ENCODE data around the gene CAPN9.
"Not testable (repeated sequence)": the region's sequence is repeated elsewhere in the genome, so short reads cannot be mapped to it uniquely, and the experiment has no call there.

CAPN9 gene, protein sequence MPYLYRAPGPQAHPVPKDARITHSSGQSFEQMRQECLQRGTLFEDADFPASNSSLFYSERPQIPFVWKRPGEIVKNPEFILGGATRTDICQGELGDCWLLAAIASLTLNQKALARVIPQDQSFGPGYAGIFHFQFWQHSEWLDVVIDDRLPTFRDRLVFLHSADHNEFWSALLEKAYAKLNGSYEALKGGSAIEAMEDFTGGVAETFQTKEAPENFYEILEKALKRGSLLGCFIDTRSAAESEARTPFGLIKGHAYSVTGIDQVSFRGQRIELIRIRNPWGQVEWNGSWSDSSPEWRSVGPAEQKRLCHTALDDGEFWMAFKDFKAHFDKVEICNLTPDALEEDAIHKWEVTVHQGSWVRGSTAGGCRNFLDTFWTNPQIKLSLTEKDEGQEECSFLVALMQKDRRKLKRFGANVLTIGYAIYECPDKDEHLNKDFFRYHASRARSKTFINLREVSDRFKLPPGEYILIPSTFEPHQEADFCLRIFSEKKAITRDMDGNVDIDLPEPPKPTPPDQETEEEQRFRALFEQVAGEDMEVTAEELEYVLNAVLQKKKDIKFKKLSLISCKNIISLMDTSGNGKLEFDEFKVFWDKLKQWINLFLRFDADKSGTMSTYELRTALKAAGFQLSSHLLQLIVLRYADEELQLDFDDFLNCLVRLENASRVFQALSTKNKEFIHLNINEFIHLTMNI

DNA sequence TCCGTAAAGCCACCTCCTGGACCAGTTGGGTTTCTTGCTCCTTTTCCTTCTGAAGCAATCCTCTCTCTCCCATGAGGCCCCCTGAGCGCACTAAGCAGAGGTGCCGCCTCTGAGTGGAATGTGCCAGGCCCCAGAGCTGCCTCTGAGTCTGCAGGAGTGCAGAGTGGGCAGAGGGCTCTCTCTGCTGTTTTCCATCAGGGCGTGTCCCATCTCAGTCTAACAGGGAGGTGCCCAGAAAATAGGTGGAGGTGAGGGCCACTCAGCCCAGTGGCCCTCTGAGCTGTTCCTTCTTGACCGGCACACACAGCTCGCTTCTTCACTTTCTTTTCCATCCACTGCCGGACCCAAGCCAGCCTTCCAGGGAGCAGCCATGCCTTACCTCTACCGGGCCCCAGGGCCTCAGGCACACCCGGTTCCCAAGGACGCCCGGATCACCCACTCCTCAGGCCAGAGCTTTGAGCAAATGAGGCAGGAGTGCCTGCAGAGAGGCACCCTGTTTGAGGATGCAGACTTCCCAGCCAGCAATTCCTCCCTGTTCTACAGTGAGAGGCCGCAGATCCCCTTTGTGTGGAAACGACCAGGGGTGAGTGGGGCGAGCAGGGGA, at the start of gene CAPN9:
CAPN9 (plus strand) TSS at position 262 of the 604 bp plus-strand sequence; CDS start at position 371, 109 bp downstream.
- no peak for TF ChIP-seq POLR2A (IDR thresholded peaks at IDR 0.05; ENCODE audit: low read depth, low read length)
- FAIRE-seq: no peak
- DNase-seq (ENCODE audit: insufficient read length, low spot score): no peak

DNA sequence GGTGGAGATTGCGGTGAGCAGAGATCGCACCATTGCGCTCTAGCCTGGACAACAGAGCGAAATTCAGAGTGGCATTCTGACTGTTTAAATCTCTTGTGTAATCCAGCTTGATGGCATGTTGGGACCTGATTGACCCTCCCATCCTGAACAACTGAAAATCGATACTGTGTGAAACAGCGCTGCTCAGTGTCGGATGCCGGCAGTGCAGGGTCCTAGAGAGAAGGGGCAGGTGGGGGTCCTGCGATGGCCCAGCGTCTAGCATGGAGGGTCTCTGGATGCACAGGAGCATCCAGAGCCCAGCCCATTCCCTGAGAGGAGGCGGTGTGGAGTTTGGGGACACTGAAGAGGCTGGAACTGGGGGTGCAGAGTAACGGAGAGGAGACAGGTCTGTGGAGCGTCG, 49.1 kb upstream of the CAPN9 start:
- FAIRE-seq (no peak), DNase-seq (ENCODE audit: insufficient read length, low spot score) (no peak)
- TF ChIP-seq POLR2A (IDR thresholded peaks at IDR 0.05; ENCODE audit: low read depth, low read length): no peak

GRCh38 chr1:230698964-230699363, 48.2 kb upstream of the CAPN9 start:
- FAIRE-seq; DNase-seq (ENCODE audit: insufficient read length, low spot score): not testable (repeated sequence)

- DNase-seq (ENCODE audit: insufficient read length, low spot score): no peak
- no peak for FAIRE-seq
- no peak for TF ChIP-seq POLR2A (IDR thresholded peaks at IDR 0.05; ENCODE audit: low read depth, low read length)
Measured at GRCh38 chr1:230699716-230700115, 47.5 kb upstream of the CAPN9 start.

DNA sequence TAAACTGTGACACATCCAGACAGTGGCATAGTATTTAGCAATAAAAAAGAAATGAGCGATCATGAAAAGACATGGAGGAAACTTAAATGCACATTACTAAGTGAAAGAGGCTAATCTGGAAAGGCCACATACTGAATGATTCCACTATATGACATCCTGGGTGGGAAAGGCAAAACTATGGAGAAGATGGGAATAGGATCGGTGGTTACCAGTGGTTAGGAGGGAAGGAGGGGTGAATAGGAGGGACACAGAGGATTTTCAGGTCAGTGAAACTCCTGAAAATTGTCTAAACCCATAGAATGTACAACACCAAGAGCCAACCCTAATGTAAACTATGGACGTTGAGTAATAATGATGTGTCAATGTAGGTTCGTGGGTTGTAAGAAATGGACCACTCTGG, 47.1 kb upstream of the CAPN9 start:
- no peak for TF ChIP-seq POLR2A (IDR thresholded peaks at IDR 0.05; ENCODE audit: low read depth, low read length)
- no peak for DNase-seq (ENCODE audit: insufficient read length, low spot score)
- FAIRE-seq: no peak

DNA sequence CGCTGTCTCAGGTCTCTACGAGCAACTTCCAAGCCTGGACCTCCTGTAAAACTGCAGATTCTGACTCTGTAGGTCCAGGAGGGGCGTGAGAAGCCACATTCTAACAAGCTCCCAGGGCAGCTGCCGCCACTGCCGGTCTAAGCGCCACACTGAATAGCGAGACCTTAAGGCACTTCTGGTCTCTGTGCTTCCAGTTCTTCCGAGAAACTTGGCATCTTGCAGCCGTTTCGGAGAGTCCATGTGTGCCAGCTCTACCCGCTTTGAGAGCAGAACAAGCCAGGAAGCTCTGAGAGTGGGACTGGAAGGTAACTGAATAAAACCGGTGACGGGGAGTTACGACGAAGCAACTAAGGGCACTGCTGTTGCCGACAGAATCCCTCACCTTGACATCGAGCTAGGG, 45.8 kb upstream of the CAPN9 start:
- no peak for DNase-seq (ENCODE audit: insufficient read length, low spot score)
- no peak for FAIRE-seq
- no peak for TF ChIP-seq POLR2A (IDR thresholded peaks at IDR 0.05; ENCODE audit: low read depth, low read length)

- TF ChIP-seq POLR2A (IDR thresholded peaks at IDR 0.05; ENCODE audit: low read depth, low read length): no peak
- DNase-seq (ENCODE audit: insufficient read length, low spot score) (no peak), FAIRE-seq (no peak)
Measured at GRCh38 chr1:230701895-230702768, 45.1 kb upstream of the CAPN9 start.

DNA sequence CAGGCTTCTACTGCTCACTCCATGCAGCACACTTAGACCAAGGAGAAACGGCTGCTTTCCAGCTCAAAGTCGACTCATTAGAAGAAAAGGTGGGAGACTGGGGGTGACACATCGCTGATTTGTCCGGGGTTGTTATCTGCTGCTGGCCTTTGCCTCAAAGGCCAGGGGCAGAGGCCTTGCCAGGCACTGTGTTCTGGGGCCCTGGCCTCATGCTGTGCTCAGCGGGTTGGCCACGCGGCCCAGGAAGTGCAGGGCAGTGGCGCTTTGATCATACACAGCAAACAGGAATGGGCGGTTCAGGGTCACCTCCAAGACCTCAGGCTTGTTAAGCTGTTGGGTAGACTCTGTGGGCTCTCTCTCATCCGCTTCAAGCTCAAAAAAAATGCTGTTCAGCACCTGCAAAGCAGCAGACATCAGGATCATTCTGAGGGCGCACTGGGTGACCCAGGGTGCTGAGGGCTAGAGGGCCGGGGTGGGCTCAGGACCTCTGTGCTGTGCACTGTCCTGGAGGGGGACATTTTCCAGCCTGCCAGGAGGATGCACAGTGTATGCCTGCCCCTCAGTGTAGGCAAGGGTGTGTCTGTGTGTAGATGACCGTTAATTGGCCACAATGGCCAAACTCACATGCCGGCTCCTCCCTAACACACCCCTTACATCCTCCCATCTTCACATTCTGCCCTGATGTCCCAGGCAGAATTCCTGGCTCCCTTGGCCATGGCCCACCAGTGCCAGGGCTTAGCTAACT, 44.1 kb upstream of the CAPN9 start:
- DNase-seq (ENCODE audit: insufficient read length, low spot score) (no peak), FAIRE-seq (no peak)
- TF ChIP-seq POLR2A (IDR thresholded peaks at IDR 0.05; ENCODE audit: low read depth, low read length): no peak

DNA sequence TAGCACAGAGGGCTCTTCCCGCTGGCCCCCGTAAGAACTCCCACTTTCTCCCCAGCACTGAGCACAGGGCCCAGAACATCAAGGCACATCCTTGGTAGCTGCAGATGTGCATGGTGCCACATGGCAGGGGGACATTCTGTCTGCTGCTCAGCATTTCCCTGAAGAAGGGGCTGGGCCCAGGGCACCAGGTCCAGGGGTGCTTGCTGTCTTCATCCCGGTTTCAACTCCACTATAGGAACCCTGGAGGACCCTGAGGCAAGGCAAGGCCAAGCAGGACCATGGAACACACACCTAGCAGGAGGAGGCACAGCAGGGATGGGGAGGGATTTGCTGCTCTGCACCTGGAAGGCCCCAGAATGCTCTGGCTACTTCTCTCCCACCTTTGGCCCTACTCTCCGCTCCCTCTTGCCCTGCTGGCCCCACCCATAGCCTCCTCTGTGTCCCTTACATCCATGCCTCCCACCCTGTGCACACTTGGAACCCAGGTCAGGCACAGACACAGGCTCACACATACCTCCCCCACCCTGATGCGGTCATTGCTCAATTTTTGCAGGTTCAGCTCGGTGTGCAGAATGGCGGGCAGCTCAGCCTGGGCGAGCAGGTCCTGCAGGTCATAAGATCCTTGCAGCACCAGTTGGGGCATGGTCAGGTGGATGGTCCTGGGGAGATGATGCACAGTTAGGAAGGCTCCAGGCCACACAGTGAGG, 43.4 kb upstream of the CAPN9 start:
- FAIRE-seq (no peak), DNase-seq (ENCODE audit: insufficient read length, low spot score) (no peak)
- TF ChIP-seq POLR2A (IDR thresholded peaks at IDR 0.05; ENCODE audit: low read depth, low read length): no peak

- TF ChIP-seq POLR2A (IDR thresholded peaks at IDR 0.05; ENCODE audit: low read depth, low read length): no peak
- no peak for FAIRE-seq
Measured at GRCh38 chr1:230704830-230705229, 42.4 kb upstream of the CAPN9 start.

DNA sequence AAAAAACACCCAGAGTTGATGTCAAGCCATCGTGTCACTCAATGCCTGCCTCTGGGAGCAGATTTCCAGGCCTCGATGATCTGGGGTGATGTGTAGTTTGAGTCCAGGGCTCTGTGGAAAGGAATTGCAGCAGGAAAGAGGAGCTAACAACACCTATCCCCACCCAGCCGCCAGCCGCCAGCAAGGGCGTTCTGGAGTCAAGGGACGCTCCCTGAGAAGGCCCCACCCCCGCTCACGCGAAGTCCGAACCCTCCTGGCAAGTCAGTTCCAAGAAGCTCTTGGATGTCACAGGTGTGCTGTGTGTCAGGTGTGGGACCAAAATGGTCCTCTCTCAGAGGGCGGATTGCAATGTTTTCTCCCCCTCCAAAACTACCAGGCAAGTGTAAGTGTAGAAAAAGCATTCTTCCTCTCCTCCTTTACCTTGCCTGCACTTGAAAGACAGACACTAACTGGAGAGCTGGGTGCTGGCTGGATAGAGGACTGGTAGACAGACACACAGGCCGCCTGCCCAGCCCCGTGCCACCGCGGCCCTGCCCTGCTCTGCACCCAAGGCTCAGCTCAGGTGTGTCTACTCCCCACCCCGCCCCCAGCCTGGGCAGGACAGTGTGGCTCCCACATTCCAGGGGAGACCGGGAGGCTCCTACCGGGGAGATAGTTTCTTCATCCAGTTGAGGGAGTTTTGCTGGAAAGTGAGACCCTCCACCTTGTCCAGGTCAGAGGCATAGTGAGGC, 41.7 kb upstream of the CAPN9 start:
- FAIRE-seq (no peak), DNase-seq (ENCODE audit: insufficient read length, low spot score) (no peak)
- TF ChIP-seq POLR2A (IDR thresholded peaks at IDR 0.05; ENCODE audit: low read depth, low read length): no peak

More at GRCh38 chr1:230704830-230705229, 42.4 kb upstream of the CAPN9 start:
- DNase-seq (ENCODE audit: insufficient read length, low spot score): no peak

All from H54 (cell line).